22Rv1 (cell line): ENCODE data around the gene SLMAP.

ENCODE experiments used
- ZFX ChIP-seq: fragments of 450-650 bp; IDR thresholded peaks from 2 replicates; pipeline ENCODE4 v1.6.1; 2017; ENCODE audit warnings: antibody characterized with exemption, borderline replicate concordance
- TF ChIP-seq, protein P1 (sequence below): fragments of 450-650 bp; IDR thresholded peaks from 2 replicates; pipeline ENCODE4 v1.5.1; 2017; ENCODE audit warnings: mild to moderate bottlenecking

DNA sequence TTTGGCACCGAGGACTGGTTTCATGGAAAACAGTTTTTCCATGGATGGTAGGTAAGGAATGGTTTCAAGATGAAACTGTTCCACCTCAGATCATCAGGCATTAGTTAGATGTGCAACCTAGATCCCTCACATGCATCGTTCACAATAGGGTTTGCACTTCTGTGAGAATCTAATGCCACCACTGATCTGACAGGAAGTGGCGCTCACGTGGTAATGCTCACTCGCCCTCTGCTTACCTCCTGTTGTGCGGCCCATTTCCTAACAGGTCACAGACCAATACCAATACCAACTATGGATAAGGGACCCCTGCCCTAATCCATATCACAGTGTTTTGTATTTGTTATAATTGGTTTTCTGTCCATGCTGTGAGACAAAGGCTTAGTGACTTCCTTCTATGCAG lies 58.9 kb downstream of the SLMAP start:
- TF ChIP-seq, protein P1, sequence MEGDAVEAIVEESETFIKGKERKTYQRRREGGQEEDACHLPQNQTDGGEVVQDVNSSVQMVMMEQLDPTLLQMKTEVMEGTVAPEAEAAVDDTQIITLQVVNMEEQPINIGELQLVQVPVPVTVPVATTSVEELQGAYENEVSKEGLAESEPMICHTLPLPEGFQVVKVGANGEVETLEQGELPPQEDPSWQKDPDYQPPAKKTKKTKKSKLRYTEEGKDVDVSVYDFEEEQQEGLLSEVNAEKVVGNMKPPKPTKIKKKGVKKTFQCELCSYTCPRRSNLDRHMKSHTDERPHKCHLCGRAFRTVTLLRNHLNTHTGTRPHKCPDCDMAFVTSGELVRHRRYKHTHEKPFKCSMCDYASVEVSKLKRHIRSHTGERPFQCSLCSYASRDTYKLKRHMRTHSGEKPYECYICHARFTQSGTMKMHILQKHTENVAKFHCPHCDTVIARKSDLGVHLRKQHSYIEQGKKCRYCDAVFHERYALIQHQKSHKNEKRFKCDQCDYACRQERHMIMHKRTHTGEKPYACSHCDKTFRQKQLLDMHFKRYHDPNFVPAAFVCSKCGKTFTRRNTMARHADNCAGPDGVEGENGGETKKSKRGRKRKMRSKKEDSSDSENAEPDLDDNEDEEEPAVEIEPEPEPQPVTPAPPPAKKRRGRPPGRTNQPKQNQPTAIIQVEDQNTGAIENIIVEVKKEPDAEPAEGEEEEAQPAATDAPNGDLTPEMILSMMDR: no peak
- TF ChIP-seq ZFX: no peak
